Endothelial cell of umbilical vein (primary cell): ENCODE results near the gene ADI1. TPM values are rescaled to one million over a fixed set of nuclear protein-coding genes. Genes with fewer than 3 reads are reported as not detected.

ENCODE experiments used
- BruUV-seq: library from RNA; stranded (reverse); fragments of 400-500 nt; replicated peaks from 2 replicates; lab custom pipeline; 2021; lab: Mats Ljungman, UMichigan
- CTCF ChIA-PET: fragments of 300-600, 350-600 bp; sonication (Branson Sonifier 250); formaldehyde crosslinking; loops from one replicate; lab custom pipeline; 2021; ENCODE audit warnings: antibody characterized with exemption, inconsistent platforms; lab: Charles Lee
- POLR2A ChIA-PET: fragments of 300-600, 350-600 bp; sonication (Branson Sonifier 250); formaldehyde crosslinking; loops from one replicate; lab custom pipeline; 2021; ENCODE audit warnings: antibody characterized with exemption, inconsistent platforms; lab: Charles Lee
- DNase-seq: peaks from one replicate; pipeline ENCODE4 v3.0.0-alpha.2; 2011; ENCODE audit warnings: low read depth, low spot score
- FAIRE-seq: peaks from 2 replicates; lab custom pipeline; 2011; peaks lifted over from hg19 to GRCh38; lab: Jason Lieb, UNC
- H2AFZ ChIP-seq: 2 replicates; pipeline ENCODE4 v1.6.0; 2012; ENCODE audit warnings: low read depth, low read length, control low read depth, inconsistent platforms
- H3K27ac ChIP-seq: 2 replicates; pipeline ENCODE4 v1.5.1; 2011; ENCODE audit warnings: low read depth, mild to moderate bottlenecking, control low read depth, low read length, moderate library complexity; ENCODE audit not compliant: insufficient read depth
- H3K27me3 ChIP-seq, 2 experiments: 2 replicates each; pipeline versions ENCODE4 v1.6.0 to v1.6.1; 2011; ENCODE audit warnings: low read length in 2 of 2, mixed read lengths in 1 of 2; ENCODE audit not compliant: control insufficient read depth in 2 of 2, insufficient read depth in 2 of 2
- H3K36me3 ChIP-seq, 2 experiments: 2 replicates in 1 of 2; 3 replicates in 1 of 2; pipeline ENCODE4 v1.5.1; 2011; ENCODE audit warnings: low read length in 2 of 2, mild to moderate bottlenecking in 1 of 2, moderate library complexity in 1 of 2; ENCODE audit not compliant: control insufficient read depth in 2 of 2, insufficient read depth in 2 of 2; ENCODE audit errors: extremely low read depth in 1 of 2
- H3K4me1 ChIP-seq: 3 replicates; pipeline ENCODE4 v1.5.1; 2011; ENCODE audit warnings: mild to moderate bottlenecking, low read length; ENCODE audit not compliant: control insufficient read depth, insufficient read depth; ENCODE audit errors: extremely low read depth
- H3K4me2 ChIP-seq: 2 replicates; pipeline ENCODE4 v1.6.1; 2011; ENCODE audit warnings: low read length, control low read depth, mixed read lengths; ENCODE audit not compliant: insufficient read depth
- H3K4me3 ChIP-seq, 3 experiments: fragments of 200-600 bp in 1 of 3; sonication (generic), shearing (Covaris generic) in 1 of 3; replicated peaks in 1 of 3; 2 replicates each; pipeline ENCODE4 v1.5.1; 2011 to 2016; ENCODE audit warnings: control low read depth in 3 of 3, low read length in 3 of 3, mild to moderate bottlenecking in 2 of 3, inconsistent platforms in 1 of 3, low read depth in 1 of 3, moderate library complexity in 1 of 3; ENCODE audit not compliant: insufficient read depth in 1 of 3
- H3K79me2 ChIP-seq: 2 replicates; pipeline ENCODE4 v1.6.0; 2012; ENCODE audit warnings: low read length, inconsistent platforms; ENCODE audit not compliant: control insufficient read depth, insufficient read depth
- H3K9ac ChIP-seq: replicated peaks from 2 replicates; pipeline ENCODE3; 2011; ENCODE audit warnings: low read length, control low read depth; ENCODE audit not compliant: insufficient read depth; ENCODE audit errors: extremely low read depth
- H3K9me1 ChIP-seq: replicated peaks from 3 replicates; pipeline ENCODE4 v1.6.0; 2011; ENCODE audit warnings: mild to moderate bottlenecking, low read length; ENCODE audit not compliant: control insufficient read depth, insufficient read depth; ENCODE audit errors: extremely low read depth
- H3K9me3 ChIP-seq: replicated peaks from 2 replicates; pipeline ENCODE4 v1.5.1; 2012; ENCODE audit warnings: low read length, inconsistent platforms; ENCODE audit not compliant: control insufficient read depth, insufficient read depth
- H4K20me1 ChIP-seq: replicated peaks from 2 replicates; pipeline ENCODE3; 2011; ENCODE audit warnings: mild to moderate bottlenecking, low read length; ENCODE audit not compliant: control insufficient read depth, insufficient read depth; ENCODE audit errors: extremely low read depth
- EZH2 ChIP-seq: IDR thresholded peaks from 2 replicates; pipeline ENCODE4 v1.6.1; 2012; ENCODE audit warnings: borderline replicate concordance, low read depth, mild to moderate bottlenecking, moderate library complexity, low read length, inconsistent platforms; ENCODE audit not compliant: severe bottlenecking
- FOS ChIP-seq: IDR thresholded peaks from 2 replicates; pipeline ENCODE4 v1.6.1; 2011; ENCODE audit warnings: mild to moderate bottlenecking, low read length, moderate library complexity, borderline replicate concordance; ENCODE audit not compliant: insufficient read depth
- GATA2 ChIP-seq: IDR thresholded peaks from 2 replicates; pipeline ENCODE4 v1.7.0; 2011; ENCODE audit warnings: low read depth, mild to moderate bottlenecking, moderate library complexity, mixed read lengths, low read length; ENCODE audit not compliant: insufficient read length, insufficient read depth
- JUN ChIP-seq: IDR thresholded peaks from 2 replicates; pipeline ENCODE4 v1.6.1; 2011; ENCODE audit warnings: borderline replicate concordance, low read depth; ENCODE audit not compliant: insufficient read length, insufficient read depth
- MYC ChIP-seq: IDR thresholded peaks from one replicate; pipeline ENCODE4 v1.6.1; 2011; ENCODE audit warnings: mild to moderate bottlenecking, low read depth, low read length
- POLR2A ChIP-seq: IDR thresholded peaks from 2 replicates; pipeline ENCODE4 v1.6.1; 2012; ENCODE audit warnings: low read depth, mild to moderate bottlenecking, control low read depth, low read length
- POLR2AphosphoS5 ChIP-seq: IDR thresholded peaks from 2 replicates; pipeline ENCODE4 v1.6.1; 2012; ENCODE audit warnings: low read depth, mild to moderate bottlenecking, control low read depth, low read length, moderate library complexity; ENCODE audit not compliant: insufficient read depth
- dilution Hi-C: fragments of 300-500 bp; cut with MboI; formaldehyde crosslinking; loops from one replicate; pipeline ENCODE4 v1.15.0; 2019; ENCODE audit warnings: low sequenced_read_pairs; ENCODE audit not compliant: extremely low pct_ligation_motif_present
- intact Hi-C: fragments of 100-400 bp; cut with micrococcal nuclease; formaldehyde crosslinking; loops from one replicate; pipeline ENCODE4 v1.10.0; 2022
- polyA plus RNA-seq, 4 experiments: library from polyadenylated mRNA; depleted of rRNA in 3 of 4; stranded (reverse) in 3 of 4; unstranded in 1 of 4; fragments of >200 nt; gene quantifications; 2 replicates each; pipeline versions ENCODE4 v1.2.1 to v1.2.3, GENCODE V29; 2011 to 2012; ENCODE audit warnings: missing spikeins in 1 of 4
- total RNA-seq: library from RNA; stranded (reverse); gene quantifications from 2 replicates; pipeline ENCODE4 v1.2.3, GENCODE V29; 2021
- TF ChIP-seq, protein P1 (sequence below): IDR thresholded peaks from 2 replicates; pipeline ENCODE4 v1.6.1; 2011; ENCODE audit not compliant: insufficient read depth, insufficient read length
- TF ChIP-seq, protein P2 (sequence below), 2 donors: IDR thresholded peaks; 1 replicate in 1 of 2; 2 replicates in 1 of 2; pipeline ENCODE4 v1.5.1; 2011; ENCODE audit warnings: low read length in 2 of 2, mild to moderate bottlenecking in 2 of 2, moderate library complexity in 2 of 2, control low read depth in 1 of 2, inconsistent platforms in 1 of 2, low read depth in 1 of 2; ENCODE audit not compliant: insufficient read depth in 1 of 2; ENCODE audit errors: extremely low read depth in 1 of 2

The ADI1 gene
- total and polyA plus RNA-seq, 2 donors (not counting 3 experiments of a cell fraction or from before 2014, with no cell fraction given): 38.6 to 49.7 TPM

DNA sequence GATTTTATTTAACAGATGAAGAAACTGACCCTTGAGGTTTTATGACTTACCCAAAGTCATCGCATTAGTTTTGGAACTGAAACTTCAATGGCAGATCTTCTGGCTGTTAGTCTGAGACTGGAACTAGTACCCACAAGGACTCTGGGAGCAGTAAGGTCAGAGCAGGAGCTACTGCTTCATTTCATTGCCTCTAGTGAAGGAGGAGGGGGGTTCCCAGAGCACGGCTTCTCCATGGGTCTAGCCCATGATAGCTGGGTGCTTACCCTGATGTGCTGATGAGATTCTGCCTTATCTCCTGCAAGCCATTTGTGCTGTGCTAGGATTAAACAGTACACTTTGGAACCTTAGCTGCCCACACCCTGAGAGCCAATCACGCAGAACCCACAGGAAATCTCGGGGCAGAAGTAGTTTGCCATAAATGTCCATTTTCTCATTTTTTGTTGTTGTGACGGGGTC is 44.2 kb upstream of the ADI1 start:
- FAIRE-seq: no peak

More for the DNA sequence above, 44.2 kb upstream of the ADI1 start:
- no peak overlapping the region for H3K27ac ChIP-seq
- no peak overlapping the region for H3K9ac ChIP-seq
- ChIA-PET CTCF (interaction anchor here (1.0 kb wide), 1 partner anchor 10 kb away, joined by 3 read pairs; no protein-coding TSS in a partner anchor), POLR2A (no interaction called here)
- DNase-seq: no peak
- no peak overlapping the region for H3K4me3 ChIP-seq
- peaks cover 7% of the 10 kb centered on the region for H3K4me1 ChIP-seq
- no peaks in the 10 kb centered on the region for H3K27me3 ChIP-seq
- H3K36me3 ChIP-seq: no peaks in the 10 kb centered on the region
- no peaks in the 10 kb centered on the region for H3K9me3 ChIP-seq
- H3K9me1 ChIP-seq: no peaks in the 10 kb centered on the region
- intact Hi-C loops: no loop called here
- dilution Hi-C loops: no loop called here
- H3K79me2 ChIP-seq: no peaks in the 10 kb centered on the region
- BruUV-seq: no TSS peak
- no peak overlapping the region for H3K4me2 ChIP-seq
- H2AFZ ChIP-seq: no peak overlapping the region
- TF ChIP-seq, protein P1, sequence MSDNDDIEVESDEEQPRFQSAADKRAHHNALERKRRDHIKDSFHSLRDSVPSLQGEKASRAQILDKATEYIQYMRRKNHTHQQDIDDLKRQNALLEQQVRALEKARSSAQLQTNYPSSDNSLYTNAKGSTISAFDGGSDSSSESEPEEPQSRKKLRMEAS: no peak
- TF ChIP-seq, protein P2, sequence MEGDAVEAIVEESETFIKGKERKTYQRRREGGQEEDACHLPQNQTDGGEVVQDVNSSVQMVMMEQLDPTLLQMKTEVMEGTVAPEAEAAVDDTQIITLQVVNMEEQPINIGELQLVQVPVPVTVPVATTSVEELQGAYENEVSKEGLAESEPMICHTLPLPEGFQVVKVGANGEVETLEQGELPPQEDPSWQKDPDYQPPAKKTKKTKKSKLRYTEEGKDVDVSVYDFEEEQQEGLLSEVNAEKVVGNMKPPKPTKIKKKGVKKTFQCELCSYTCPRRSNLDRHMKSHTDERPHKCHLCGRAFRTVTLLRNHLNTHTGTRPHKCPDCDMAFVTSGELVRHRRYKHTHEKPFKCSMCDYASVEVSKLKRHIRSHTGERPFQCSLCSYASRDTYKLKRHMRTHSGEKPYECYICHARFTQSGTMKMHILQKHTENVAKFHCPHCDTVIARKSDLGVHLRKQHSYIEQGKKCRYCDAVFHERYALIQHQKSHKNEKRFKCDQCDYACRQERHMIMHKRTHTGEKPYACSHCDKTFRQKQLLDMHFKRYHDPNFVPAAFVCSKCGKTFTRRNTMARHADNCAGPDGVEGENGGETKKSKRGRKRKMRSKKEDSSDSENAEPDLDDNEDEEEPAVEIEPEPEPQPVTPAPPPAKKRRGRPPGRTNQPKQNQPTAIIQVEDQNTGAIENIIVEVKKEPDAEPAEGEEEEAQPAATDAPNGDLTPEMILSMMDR (IDR thresholded peaks at IDR 0.05; ENCODE audit: extremely low read depth in 1 of 2, insufficient read depth in 1 of 2, low read depth in 1 of 2, low read length in 2 of 2): no peak
- no peak for TF ChIP-seq JUN
- TF ChIP-seq MYC: no peak
- no peak for TF ChIP-seq POLR2AphosphoS5
- no peak for TF ChIP-seq EZH2
- TF ChIP-seq POLR2A: no peak
- TF ChIP-seq GATA2: no peak
- TF ChIP-seq FOS: no peak
- H4K20me1 ChIP-seq: no peaks in the 10 kb centered on the region
